Cardiac fibroblast (primary cell): Measurements from ENCODE around the gene KCNMB2.

ENCODE experiments used
- DNase-seq, 2 donors: peaks; one replicate each; pipeline versions ENCODE4 v3.0.0 to v3.0.0-alpha.2; 2010; ENCODE audit warnings: low read depth in 2 of 2
- H3K4me3 ChIP-seq, 2 donors: replicated peaks in 1 of 2; 1 replicate in 1 of 2; 2 replicates in 1 of 2; pipeline ENCODE4 v1.5.1; 2011; ENCODE audit warnings: low read depth in 2 of 2, low read length in 2 of 2, mild to moderate bottlenecking in 2 of 2, moderate library complexity in 1 of 2
- TF ChIP-seq, protein P1 (sequence below): IDR thresholded peaks from one replicate; pipeline ENCODE4 v1.5.1; 2011; ENCODE audit warnings: low read depth, mild to moderate bottlenecking, low read length, inconsistent platforms

Gene KCNMB2

GRCh38 chr3:178562947-178563232 lies 26.7 kb downstream of the KCNMB2 start:
- DNase-seq = peak; percentile 12 to 35
- H3K4me3 ChIP-seq = no peak overlapping the region
- TF ChIP-seq, protein P1, sequence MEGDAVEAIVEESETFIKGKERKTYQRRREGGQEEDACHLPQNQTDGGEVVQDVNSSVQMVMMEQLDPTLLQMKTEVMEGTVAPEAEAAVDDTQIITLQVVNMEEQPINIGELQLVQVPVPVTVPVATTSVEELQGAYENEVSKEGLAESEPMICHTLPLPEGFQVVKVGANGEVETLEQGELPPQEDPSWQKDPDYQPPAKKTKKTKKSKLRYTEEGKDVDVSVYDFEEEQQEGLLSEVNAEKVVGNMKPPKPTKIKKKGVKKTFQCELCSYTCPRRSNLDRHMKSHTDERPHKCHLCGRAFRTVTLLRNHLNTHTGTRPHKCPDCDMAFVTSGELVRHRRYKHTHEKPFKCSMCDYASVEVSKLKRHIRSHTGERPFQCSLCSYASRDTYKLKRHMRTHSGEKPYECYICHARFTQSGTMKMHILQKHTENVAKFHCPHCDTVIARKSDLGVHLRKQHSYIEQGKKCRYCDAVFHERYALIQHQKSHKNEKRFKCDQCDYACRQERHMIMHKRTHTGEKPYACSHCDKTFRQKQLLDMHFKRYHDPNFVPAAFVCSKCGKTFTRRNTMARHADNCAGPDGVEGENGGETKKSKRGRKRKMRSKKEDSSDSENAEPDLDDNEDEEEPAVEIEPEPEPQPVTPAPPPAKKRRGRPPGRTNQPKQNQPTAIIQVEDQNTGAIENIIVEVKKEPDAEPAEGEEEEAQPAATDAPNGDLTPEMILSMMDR = no peak

- DNase-seq = no peak
- TF ChIP-seq, protein P1 = no peak
- H3K4me3 ChIP-seq = no peak overlapping the region
Observed at GRCh38 chr3:178567611-178568010, 31.4 kb downstream of the KCNMB2 start.

GRCh38 chr3:178568155-178568731 lies 32.0 kb downstream of the KCNMB2 start:
- peak in 1 of 2 donors; percentile 3 for DNase-seq
- TF ChIP-seq, protein P1 = no peak
- H3K4me3 ChIP-seq = no peak overlapping the region

GRCh38 chr3:178568911-178569310 lies 32.7 kb downstream of the KCNMB2 start:
- DNase-seq = no peak
- TF ChIP-seq, protein P1 = no peak
- no peak overlapping the region for H3K4me3 ChIP-seq

DNA sequence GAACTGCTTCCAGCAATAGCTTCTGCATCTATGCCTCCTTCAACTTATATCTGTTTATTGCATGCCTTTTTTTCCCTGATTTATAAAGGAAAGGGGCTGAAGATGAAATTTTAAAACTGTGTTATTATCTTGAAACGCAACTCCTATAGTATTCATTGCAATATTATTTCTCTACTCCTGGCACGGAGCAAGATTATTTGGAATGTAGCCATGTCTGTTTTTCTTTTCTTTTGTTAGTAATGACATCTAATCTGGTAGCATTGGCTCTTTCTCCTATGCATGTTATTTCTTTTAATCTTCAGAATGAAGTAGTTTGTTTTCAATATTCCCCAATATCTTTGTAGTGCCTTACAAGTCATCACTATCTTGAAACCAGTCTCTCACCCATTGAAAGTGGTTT lies 33.6 kb downstream of the KCNMB2 start:
- no peak for DNase-seq
- TF ChIP-seq, protein P1 = no peak
- no peak overlapping the region for H3K4me3 ChIP-seq

DNA sequence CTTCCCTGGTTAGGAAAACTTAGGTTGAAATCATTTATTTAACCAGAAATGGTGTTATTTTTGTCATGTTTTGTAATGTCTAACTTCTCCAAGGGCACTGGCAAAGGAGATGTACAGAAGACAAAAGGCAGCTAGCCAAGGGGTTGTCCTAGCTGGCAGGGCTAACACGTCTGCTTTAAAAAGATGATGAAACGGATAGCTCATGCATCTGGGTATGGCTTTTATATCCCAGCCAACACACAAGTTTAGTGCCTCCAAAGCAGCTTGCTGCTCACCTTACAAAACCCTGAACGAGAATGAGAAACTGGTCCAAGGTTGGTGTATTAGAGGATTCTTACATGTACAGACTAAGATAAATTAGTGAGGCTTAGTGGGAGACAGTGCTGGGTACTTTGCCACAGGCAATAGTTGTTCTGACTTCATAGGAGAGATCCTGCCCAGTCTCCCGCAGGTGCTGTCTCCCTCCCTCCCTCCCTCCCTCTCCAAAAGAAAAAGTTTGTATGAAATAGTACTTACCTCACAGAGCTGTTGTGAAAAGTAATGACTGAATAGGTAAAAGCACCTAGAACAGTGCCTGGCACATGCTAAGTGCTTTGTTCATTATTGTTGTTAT lies 47.8 kb downstream of the KCNMB2 start:
- no peak overlapping the region for H3K4me3 ChIP-seq
- no peak for DNase-seq
- TF ChIP-seq, protein P1 = no peak
